Measurements from ENCODE around the gene C1QL4. TPM values are rescaled to one million over a fixed set of nuclear protein-coding genes. Genes with fewer than 3 reads are reported as not detected.
A peak's percentile ranks its signal among the peaks of the same experiment; 100 is the strongest.

Gene C1QL4
- total and polyA plus RNA-seq, 9 of the 15 experiments (the other 6 are each of a cell fraction or from before 2014, with no cell fraction given), result 0.08 to 2.1 (median 0.31) TPM

DNA sequence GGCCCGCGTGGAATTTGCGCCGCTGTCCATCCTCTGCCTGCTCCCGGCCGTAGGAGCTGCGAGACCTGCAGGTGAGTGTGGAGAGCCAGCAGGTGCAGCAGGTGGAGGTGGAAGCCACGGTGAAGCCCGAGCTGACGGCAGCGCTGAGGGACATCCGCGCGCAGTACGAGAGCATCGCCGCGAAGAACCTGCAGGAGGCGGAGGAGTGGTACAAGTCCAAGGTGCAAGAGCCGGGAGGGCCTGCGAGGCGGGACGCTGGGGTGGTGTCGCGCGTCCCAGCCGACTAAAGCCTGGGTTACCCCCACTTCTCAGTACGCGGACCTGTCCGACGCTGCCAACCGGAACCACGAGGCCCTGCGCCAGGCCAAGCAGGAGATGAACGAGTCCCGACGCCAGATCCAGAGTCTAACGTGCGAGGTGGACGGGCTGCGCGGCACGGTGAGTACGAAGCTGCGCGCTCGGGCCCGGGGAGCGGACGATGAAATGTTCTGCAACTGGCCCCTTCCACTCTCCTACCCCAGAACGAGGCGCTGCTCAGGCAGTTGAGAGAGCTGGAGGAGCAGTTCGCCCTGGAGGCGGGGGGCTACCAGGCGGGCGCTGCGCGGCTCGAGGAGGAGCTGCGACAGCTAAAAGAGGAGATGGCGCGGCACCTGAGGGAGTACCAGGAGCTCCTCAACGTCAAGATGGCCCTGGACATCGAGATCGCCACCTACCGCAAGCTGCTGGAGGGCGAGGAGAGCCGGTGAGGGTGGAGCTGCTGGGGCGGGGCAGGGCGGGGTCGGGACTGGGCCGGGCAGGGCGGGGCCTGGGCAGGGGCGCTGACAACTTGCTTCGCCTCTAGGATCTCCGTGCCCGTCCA is 39.9 kb downstream of the C1QL4 start (continued):
- no peak for TF ChIP-seq ETV5 (CRISPR knock-in tag; IDR thresholded peaks at IDR 0.05; ENCODE audit: low read depth)
- no peak for TF ChIP-seq FIP1L1 (IDR thresholded peaks at IDR 0.05; ENCODE audit: low read depth, low read length, poor library complexity, severe bottlenecking)
- TF ChIP-seq SMARCA5 (IDR thresholded peaks at IDR 0.05), result 0 out of 2 replicates have a peak, but pooled peaks have one; percentile 60
- TF ChIP-seq ATF1 (CRISPR knock-in tag; IDR thresholded peaks at IDR 0.05), result no peak
- 0 out of 2 replicates have a peak, but pooled peaks have one; percentile 38 for TF ChIP-seq ATF1 (tag; IDR thresholded peaks at IDR 0.05)
- TF ChIP-seq RB1 (IDR thresholded peaks at IDR 0.05; ENCODE audit: low read depth), result peak; percentile 45; the same call in 1 of the 2 replicates
- no peak for TF ChIP-seq ASH1L (IDR thresholded peaks at IDR 0.05; ENCODE audit: borderline replicate concordance, low read depth, partially characterized antibody)
- peak; percentile 44; the same call in 1 of the 2 replicates for TF ChIP-seq CXXC5 (CRISPR knock-in tag; IDR thresholded peaks at IDR 0.05)
- TF ChIP-seq L3MBTL2 (IDR thresholded peaks at IDR 0.05), result peak; percentile 89
- TF ChIP-seq HDAC3 (IDR thresholded peaks at IDR 0.05; ENCODE audit: borderline replicate concordance, partially characterized antibody), result no peak
- TF ChIP-seq HCFC1 (IDR thresholded peaks at IDR 0.05; ENCODE audit: low read depth, low read length), result no peak
- no peak for TF ChIP-seq OTX1 (CRISPR knock-in tag; IDR thresholded peaks at IDR 0.05)
- no peak for TF ChIP-seq NELFE (IDR thresholded peaks at IDR 0.05; ENCODE audit: insufficient read depth, insufficient read length)
- TF ChIP-seq ZBTB7A (IDR thresholded peaks at IDR 0.05; ENCODE audit: borderline replicate concordance, control insufficient read depth, low read depth, low read length), result no peak
- no peak for TF ChIP-seq SMAD2 (IDR thresholded peaks at IDR 0.05; ENCODE audit: low read depth, low read length)
- TF ChIP-seq, protein P1, sequence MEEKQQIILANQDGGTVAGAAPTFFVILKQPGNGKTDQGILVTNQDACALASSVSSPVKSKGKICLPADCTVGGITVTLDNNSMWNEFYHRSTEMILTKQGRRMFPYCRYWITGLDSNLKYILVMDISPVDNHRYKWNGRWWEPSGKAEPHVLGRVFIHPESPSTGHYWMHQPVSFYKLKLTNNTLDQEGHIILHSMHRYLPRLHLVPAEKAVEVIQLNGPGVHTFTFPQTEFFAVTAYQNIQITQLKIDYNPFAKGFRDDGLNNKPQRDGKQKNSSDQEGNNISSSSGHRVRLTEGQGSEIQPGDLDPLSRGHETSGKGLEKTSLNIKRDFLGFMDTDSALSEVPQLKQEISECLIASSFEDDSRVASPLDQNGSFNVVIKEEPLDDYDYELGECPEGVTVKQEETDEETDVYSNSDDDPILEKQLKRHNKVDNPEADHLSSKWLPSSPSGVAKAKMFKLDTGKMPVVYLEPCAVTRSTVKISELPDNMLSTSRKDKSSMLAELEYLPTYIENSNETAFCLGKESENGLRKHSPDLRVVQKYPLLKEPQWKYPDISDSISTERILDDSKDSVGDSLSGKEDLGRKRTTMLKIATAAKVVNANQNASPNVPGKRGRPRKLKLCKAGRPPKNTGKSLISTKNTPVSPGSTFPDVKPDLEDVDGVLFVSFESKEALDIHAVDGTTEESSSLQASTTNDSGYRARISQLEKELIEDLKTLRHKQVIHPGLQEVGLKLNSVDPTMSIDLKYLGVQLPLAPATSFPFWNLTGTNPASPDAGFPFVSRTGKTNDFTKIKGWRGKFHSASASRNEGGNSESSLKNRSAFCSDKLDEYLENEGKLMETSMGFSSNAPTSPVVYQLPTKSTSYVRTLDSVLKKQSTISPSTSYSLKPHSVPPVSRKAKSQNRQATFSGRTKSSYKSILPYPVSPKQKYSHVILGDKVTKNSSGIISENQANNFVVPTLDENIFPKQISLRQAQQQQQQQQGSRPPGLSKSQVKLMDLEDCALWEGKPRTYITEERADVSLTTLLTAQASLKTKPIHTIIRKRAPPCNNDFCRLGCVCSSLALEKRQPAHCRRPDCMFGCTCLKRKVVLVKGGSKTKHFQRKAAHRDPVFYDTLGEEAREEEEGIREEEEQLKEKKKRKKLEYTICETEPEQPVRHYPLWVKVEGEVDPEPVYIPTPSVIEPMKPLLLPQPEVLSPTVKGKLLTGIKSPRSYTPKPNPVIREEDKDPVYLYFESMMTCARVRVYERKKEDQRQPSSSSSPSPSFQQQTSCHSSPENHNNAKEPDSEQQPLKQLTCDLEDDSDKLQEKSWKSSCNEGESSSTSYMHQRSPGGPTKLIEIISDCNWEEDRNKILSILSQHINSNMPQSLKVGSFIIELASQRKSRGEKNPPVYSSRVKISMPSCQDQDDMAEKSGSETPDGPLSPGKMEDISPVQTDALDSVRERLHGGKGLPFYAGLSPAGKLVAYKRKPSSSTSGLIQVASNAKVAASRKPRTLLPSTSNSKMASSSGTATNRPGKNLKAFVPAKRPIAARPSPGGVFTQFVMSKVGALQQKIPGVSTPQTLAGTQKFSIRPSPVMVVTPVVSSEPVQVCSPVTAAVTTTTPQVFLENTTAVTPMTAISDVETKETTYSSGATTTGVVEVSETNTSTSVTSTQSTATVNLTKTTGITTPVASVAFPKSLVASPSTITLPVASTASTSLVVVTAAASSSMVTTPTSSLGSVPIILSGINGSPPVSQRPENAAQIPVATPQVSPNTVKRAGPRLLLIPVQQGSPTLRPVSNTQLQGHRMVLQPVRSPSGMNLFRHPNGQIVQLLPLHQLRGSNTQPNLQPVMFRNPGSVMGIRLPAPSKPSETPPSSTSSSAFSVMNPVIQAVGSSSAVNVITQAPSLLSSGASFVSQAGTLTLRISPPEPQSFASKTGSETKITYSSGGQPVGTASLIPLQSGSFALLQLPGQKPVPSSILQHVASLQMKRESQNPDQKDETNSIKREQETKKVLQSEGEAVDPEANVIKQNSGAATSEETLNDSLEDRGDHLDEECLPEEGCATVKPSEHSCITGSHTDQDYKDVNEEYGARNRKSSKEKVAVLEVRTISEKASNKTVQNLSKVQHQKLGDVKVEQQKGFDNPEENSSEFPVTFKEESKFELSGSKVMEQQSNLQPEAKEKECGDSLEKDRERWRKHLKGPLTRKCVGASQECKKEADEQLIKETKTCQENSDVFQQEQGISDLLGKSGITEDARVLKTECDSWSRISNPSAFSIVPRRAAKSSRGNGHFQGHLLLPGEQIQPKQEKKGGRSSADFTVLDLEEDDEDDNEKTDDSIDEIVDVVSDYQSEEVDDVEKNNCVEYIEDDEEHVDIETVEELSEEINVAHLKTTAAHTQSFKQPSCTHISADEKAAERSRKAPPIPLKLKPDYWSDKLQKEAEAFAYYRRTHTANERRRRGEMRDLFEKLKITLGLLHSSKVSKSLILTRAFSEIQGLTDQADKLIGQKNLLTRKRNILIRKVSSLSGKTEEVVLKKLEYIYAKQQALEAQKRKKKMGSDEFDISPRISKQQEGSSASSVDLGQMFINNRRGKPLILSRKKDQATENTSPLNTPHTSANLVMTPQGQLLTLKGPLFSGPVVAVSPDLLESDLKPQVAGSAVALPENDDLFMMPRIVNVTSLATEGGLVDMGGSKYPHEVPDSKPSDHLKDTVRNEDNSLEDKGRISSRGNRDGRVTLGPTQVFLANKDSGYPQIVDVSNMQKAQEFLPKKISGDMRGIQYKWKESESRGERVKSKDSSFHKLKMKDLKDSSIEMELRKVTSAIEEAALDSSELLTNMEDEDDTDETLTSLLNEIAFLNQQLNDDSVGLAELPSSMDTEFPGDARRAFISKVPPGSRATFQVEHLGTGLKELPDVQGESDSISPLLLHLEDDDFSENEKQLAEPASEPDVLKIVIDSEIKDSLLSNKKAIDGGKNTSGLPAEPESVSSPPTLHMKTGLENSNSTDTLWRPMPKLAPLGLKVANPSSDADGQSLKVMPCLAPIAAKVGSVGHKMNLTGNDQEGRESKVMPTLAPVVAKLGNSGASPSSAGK (IDR thresholded peaks at IDR 0.05), result peak; percentile 84
- no peak for TF ChIP-seq CREB1 (IDR thresholded peaks at IDR 0.05)
- TF ChIP-seq CREB1 (CRISPR knock-in tag; IDR thresholded peaks at IDR 0.05), result 0 out of 2 replicates have a peak, but pooled peaks have one; percentile 42

Measured in K562 (cell line).